ENCODE measurements around the gene MAP2K6. TPM values are rescaled to one million over a fixed set of nuclear protein-coding genes. Genes with fewer than 3 reads are reported as not detected.

MAP2K6 gene
- total and polyA plus RNA-seq, 2 of the 8 experiments (the other 6 are each of a cell fraction or from before 2014, with no cell fraction given): 11.0 to 44.1 TPM

DNA sequence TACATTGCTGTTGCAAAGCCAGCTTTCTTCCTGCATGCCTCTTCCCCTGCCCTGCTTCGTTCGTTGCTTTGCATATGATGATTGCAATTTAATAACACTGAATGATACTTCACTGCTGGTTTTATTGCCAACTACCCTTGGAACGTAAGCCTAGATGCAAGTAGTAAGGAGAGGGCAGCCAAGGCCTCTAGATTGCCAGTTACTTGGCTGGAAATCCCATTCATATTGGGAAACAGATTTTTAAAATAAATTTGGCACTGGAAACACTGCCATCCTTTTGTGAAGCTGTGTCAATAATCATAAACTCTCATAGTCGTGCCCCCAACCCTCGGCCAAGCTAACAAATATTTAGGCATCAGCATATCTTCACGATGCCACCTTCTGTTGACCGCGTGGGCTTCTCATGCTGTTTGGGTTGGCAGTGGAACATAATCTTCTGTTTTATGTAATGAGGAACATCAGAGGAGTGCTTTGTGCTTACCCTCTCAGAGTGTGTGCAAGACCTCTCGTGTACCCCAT lies 86.5 kb downstream of the MAP2K6 start:
- no peak overlapping the region for H4K8ac ChIP-seq (ENCODE audit: extremely low read depth, insufficient read depth, low read length)
- POLR2A ChIA-PET (ENCODE audit: partially characterized antibody): interaction anchor here (1.2 kb wide), 1 partner anchor 87 kb away, joined by 3 read pairs; no protein-coding TSS in a partner anchor
- no peak overlapping the region; the same call in 1 of the 2 replicates for H3K18ac ChIP-seq (ENCODE audit: extremely low read depth, low read length)
- no peak overlapping the region for H3K4me3 ChIP-seq (ENCODE audit: extremely low read depth in 1 of 4, insufficient read depth in 2 of 4, low read depth in 3 of 4, low read length in 4 of 4)
- WGBS, 2 experiments (ENCODE audit: extremely low coverage in 1 of 2, insufficient coverage in 1 of 2, insufficient read length in 1 of 2, insufficient replicate concordance in 2 of 2, low coverage in 1 of 2, low lambda C conversion rate in 2 of 2, missing lambda C conversion rate in 1 of 2): 82% methylated on average over 9 of the region's 9 CpGs; no CpG with 5 or more reads in 1 of the 2 experiments
- no peak overlapping the region for H3K23ac ChIP-seq (ENCODE audit: insufficient read length)
- peak overlapping the region; percentile 29; the same call in 1 of the 2 replicates for H2AK5ac ChIP-seq (ENCODE audit: low read depth, low read length)
- no peaks in the 10 kb centered on the region for H3K36me3 ChIP-seq (ENCODE audit: control insufficient read depth in 2 of 4, insufficient read depth in 4 of 4, low read length in 3 of 4)
- no peak for DNase-seq (ENCODE audit: low read depth in 1 of 2, low spot score in 2 of 2)
- H3K79me1 ChIP-seq (ENCODE audit: low read depth, low read length): no peaks in the 10 kb centered on the region
- peak overlapping the region; percentile 46; the same call in 1 of the 2 replicates for H2BK12ac ChIP-seq (ENCODE audit: low read depth, low read length)
- no peak overlapping the region for H2BK120ac ChIP-seq (replicated peaks; ENCODE audit: low read depth, low read length)
- CTCF ChIA-PET (ENCODE audit: partially characterized antibody): interaction anchor here (0.6 to 3.2 kb wide), 12 partner anchors 8 to 741 kb away, joined by 3 to 14 read pairs (median 4); no protein-coding TSS in a partner anchor
- no peak overlapping the region for H3K56ac ChIP-seq (replicated peaks; ENCODE audit: insufficient read length, low read depth, low read length)
- no peak overlapping the region for H4K5ac ChIP-seq (ENCODE audit: insufficient read length, low read depth, low read length)
- H3K9me3 ChIP-seq (ENCODE audit: insufficient read depth in 2 of 2, low read depth in 1 of 2, low read length in 1 of 2): no peaks in the 10 kb centered on the region
- no peaks in the 10 kb centered on the region; the same call in 1 of the 2 replicates for H3K23me2 ChIP-seq (ENCODE audit: low read depth, low read length)
- H3K27ac ChIP-seq (ENCODE audit: low read depth, low read length): no peak overlapping the region
- no peak overlapping the region for H3K14ac ChIP-seq (ENCODE audit: insufficient read length)
- H3K4me1 ChIP-seq (replicated peaks in 1 of 4; ENCODE audit: control insufficient read depth in 3 of 4, insufficient read depth in 4 of 4, low read length in 3 of 4): peaks cover 6 to 24% (median 13%) of the 10 kb centered on the region in 4 experiments
- no peaks in the 10 kb centered on the region for H4K20me1 ChIP-seq (replicated peaks in 1 of 2; ENCODE audit: control insufficient read depth in 1 of 2, insufficient read depth in 2 of 2, low read length in 2 of 2)
- H3K4me2 ChIP-seq (ENCODE audit: insufficient read depth in 1 of 2, low read depth in 2 of 2, low read length in 2 of 2): no peak overlapping the region; a peak in 1 of 4 replicates
- no peak overlapping the region for H2BK20ac ChIP-seq (ENCODE audit: low read length)
- no peak overlapping the region for H2BK5ac ChIP-seq (ENCODE audit: low read depth, low read length)
- no peak overlapping the region for H2AFZ ChIP-seq (ENCODE audit: low read length)
- TF ChIP-seq, protein P1, sequence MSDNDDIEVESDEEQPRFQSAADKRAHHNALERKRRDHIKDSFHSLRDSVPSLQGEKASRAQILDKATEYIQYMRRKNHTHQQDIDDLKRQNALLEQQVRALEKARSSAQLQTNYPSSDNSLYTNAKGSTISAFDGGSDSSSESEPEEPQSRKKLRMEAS (IDR thresholded peaks at IDR 0.05): no peak
- no peak for TF ChIP-seq ASH2L (IDR thresholded peaks at IDR 0.05; ENCODE audit: low read length)
- H3K79me2 ChIP-seq (ENCODE audit: control insufficient read depth in 1 of 2, insufficient read depth in 2 of 2, low read length in 2 of 2): peaks cover 0 to 17% of the 10 kb centered on the region in 2 experiments; a peak in 2 of 4 replicates
- FAIRE-seq: no peak
- H4K91ac ChIP-seq (replicated peaks; ENCODE audit: insufficient read length, low read length): no peak overlapping the region
- no peaks in the 10 kb centered on the region for H3K27me3 ChIP-seq (replicated peaks in 1 of 4; ENCODE audit: control insufficient read depth in 3 of 4, extremely low read depth in 1 of 4, insufficient read depth in 3 of 4, low read length in 3 of 4)
- no peak overlapping the region for H3K9ac ChIP-seq (replicated peaks in 1 of 4; ENCODE audit: extremely low read depth in 1 of 4, low read depth in 3 of 4, low read length in 3 of 4)
- H3K4ac ChIP-seq (replicated peaks; ENCODE audit: insufficient read length, low read depth, low read length): no peak overlapping the region
- no peak overlapping the region for H2BK15ac ChIP-seq (ENCODE audit: low read length)

Data from H1 (cell line).